H1 (cell line): Measurements from ENCODE around the gene GPD1. TPM values are rescaled to one million over a fixed set of nuclear protein-coding genes. Genes with fewer than 3 reads are reported as not detected.

Experiments
- CTCF ChIA-PET: fragments of 300-600 bp; sonication (Branson Sonifier 250); formaldehyde crosslinking; loops from one replicate; lab custom pipeline; 2021; ENCODE audit not compliant: partially characterized antibody; lab: Charles Lee
- POLR2A ChIA-PET: fragments of 300-600 bp; sonication (Branson Sonifier 250); formaldehyde crosslinking; loops from one replicate; lab custom pipeline; 2021; ENCODE audit warnings: inconsistent platforms; ENCODE audit not compliant: partially characterized antibody; lab: Charles Lee
- DNase-seq, 2 experiments: peaks; one replicate each; pipeline versions ENCODE4 v3.0.0 to v3.0.0-alpha.2; 2010 to 2022; ENCODE audit warnings: low spot score in 2 of 2, low read depth in 1 of 2, mixed read lengths in 1 of 2
- FAIRE-seq: peaks from 2 replicates; lab custom pipeline; 2011; peaks lifted over from hg19 to GRCh38; lab: Jason Lieb, UNC
- H2AFZ ChIP-seq: 2 replicates; pipeline ENCODE4 v1.8.1; 2012; ENCODE audit warnings: low read length, inconsistent platforms
- H2AK5ac ChIP-seq: 2 replicates; pipeline ENCODE4 v1.6.1; 2013; ENCODE audit warnings: low read depth, low read length
- H2BK120ac ChIP-seq: replicated peaks from 2 replicates; pipeline ENCODE3; 2013; ENCODE audit warnings: low read depth, low read length, inconsistent platforms
- H2BK12ac ChIP-seq: 2 replicates; pipeline ENCODE4 v1.6.1; 2013; ENCODE audit warnings: low read depth, low read length
- H2BK15ac ChIP-seq: 2 replicates; pipeline ENCODE4 v1.6.1; 2013; ENCODE audit warnings: low read length
- H2BK20ac ChIP-seq: 2 replicates; pipeline ENCODE4 v1.6.1; 2013; ENCODE audit warnings: low read length
- H2BK5ac ChIP-seq: 2 replicates; pipeline ENCODE4 v1.6.1; 2013; ENCODE audit warnings: low read depth, low read length
- H3K14ac ChIP-seq: 2 replicates; pipeline ENCODE4 v1.6.1; 2013; ENCODE audit warnings: inconsistent platforms; ENCODE audit not compliant: insufficient read length
- H3K18ac ChIP-seq: 2 replicates; pipeline ENCODE4 v1.6.1; 2013; ENCODE audit warnings: low read length; ENCODE audit errors: extremely low read depth
- H3K23ac ChIP-seq: 2 replicates; pipeline ENCODE4 v1.6.1; 2013; ENCODE audit warnings: inconsistent platforms; ENCODE audit not compliant: insufficient read length
- H3K23me2 ChIP-seq: 2 replicates; pipeline ENCODE4 v1.6.1; 2013; ENCODE audit warnings: low read depth, low read length
- H3K27ac ChIP-seq: 2 replicates; pipeline ENCODE4 v1.6.1; 2011; ENCODE audit warnings: low read depth, low read length, inconsistent platforms
- H3K27me3 ChIP-seq, 4 experiments: replicated peaks in 1 of 4; 1 replicate in 1 of 4; 2 replicates in 3 of 4; pipeline versions ENCODE4 v1.6.1 to v1.8.1; 2011 to 2013; ENCODE audit warnings: low read length in 3 of 4, mild to moderate bottlenecking in 3 of 4, inconsistent platforms in 2 of 4, mixed read lengths in 2 of 4, moderate library complexity in 1 of 4; ENCODE audit not compliant: control insufficient read depth in 3 of 4, insufficient read depth in 3 of 4; ENCODE audit errors: extremely low read depth in 1 of 4
- H3K36me3 ChIP-seq, 4 experiments: 2 replicates each; pipeline versions ENCODE4 v1.6.1 to v1.8.1; 2011 to 2013; ENCODE audit warnings: mild to moderate bottlenecking in 4 of 4, low read length in 3 of 4, moderate library complexity in 2 of 4, control low read depth in 1 of 4, inconsistent platforms in 1 of 4; ENCODE audit not compliant: insufficient read depth in 4 of 4, control insufficient read depth in 2 of 4
- H3K4ac ChIP-seq: replicated peaks from 2 replicates; pipeline ENCODE3; 2013; ENCODE audit warnings: low read length, low read depth, mixed read lengths, inconsistent platforms; ENCODE audit not compliant: insufficient read length
- H3K4me1 ChIP-seq, 4 experiments: replicated peaks in 1 of 4; 1 replicate in 1 of 4; 2 replicates in 3 of 4; pipeline versions ENCODE4 v1.6.1 to v1.8.1; 2011 to 2013; ENCODE audit warnings: low read length in 3 of 4, inconsistent platforms in 2 of 4, mixed read lengths in 1 of 4; ENCODE audit not compliant: insufficient read depth in 4 of 4, control insufficient read depth in 3 of 4
- H3K4me2 ChIP-seq, 2 experiments: 2 replicates each; pipeline versions ENCODE4 v1.6.1 to v1.8.1; 2011 to 2013; ENCODE audit warnings: low read depth in 2 of 2, low read length in 2 of 2, control low read depth in 1 of 2, inconsistent platforms in 1 of 2, mild to moderate bottlenecking in 1 of 2; ENCODE audit not compliant: insufficient read depth in 1 of 2
- H3K4me3 ChIP-seq, 4 experiments: fragments of 200-600, 300-600 bp in 1 of 4; sonication (generic), shearing (Covaris generic), sonication (Bioruptor Twin) in 1 of 4; 2 replicates each; pipeline versions ENCODE4 v1.5.1 to v1.8.1; 2011 to 2016; ENCODE audit warnings: low read length in 4 of 4, low read depth in 3 of 4, control low read depth in 2 of 4, inconsistent platforms in 2 of 4, mild to moderate bottlenecking in 2 of 4, mixed read lengths in 1 of 4, moderate library complexity in 1 of 4; ENCODE audit not compliant: insufficient read depth in 2 of 4; ENCODE audit errors: extremely low read depth in 1 of 4
- H3K56ac ChIP-seq: replicated peaks from 2 replicates; pipeline ENCODE3; 2013; ENCODE audit warnings: low read depth, mild to moderate bottlenecking, mixed read lengths, low read length, inconsistent platforms; ENCODE audit not compliant: insufficient read length
- H3K79me1 ChIP-seq: 2 replicates; pipeline ENCODE4 v1.6.1; 2013; ENCODE audit warnings: low read depth, low read length, control low read depth
- H3K79me2 ChIP-seq, 2 experiments: 2 replicates each; pipeline versions ENCODE4 v1.6.1 to v1.8.1; 2012 to 2013; ENCODE audit warnings: low read length in 2 of 2, mild to moderate bottlenecking in 2 of 2, inconsistent platforms in 1 of 2; ENCODE audit not compliant: insufficient read depth in 2 of 2, control insufficient read depth in 1 of 2
- H3K9ac ChIP-seq, 4 experiments: replicated peaks in 1 of 4; 1 replicate in 1 of 4; 2 replicates in 3 of 4; pipeline versions ENCODE4 v1.6.1 to v1.8.1; 2011 to 2013; ENCODE audit warnings: low read depth in 3 of 4, low read length in 3 of 4, control low read depth in 2 of 4, mild to moderate bottlenecking in 2 of 4, moderate library complexity in 2 of 4, inconsistent platforms in 1 of 4; ENCODE audit errors: extremely low read depth in 1 of 4
- H3K9me3 ChIP-seq, 2 experiments: 2 replicates each; pipeline versions ENCODE4 v1.6.1 to v1.8.1; 2012 to 2013; ENCODE audit warnings: mild to moderate bottlenecking in 2 of 2, moderate library complexity in 2 of 2, control low read depth in 1 of 2, inconsistent platforms in 1 of 2, low read depth in 1 of 2, low read length in 1 of 2, mixed read lengths in 1 of 2; ENCODE audit not compliant: insufficient read depth in 2 of 2
- H4K20me1 ChIP-seq, 2 experiments: replicated peaks in 1 of 2; 2 replicates each; pipeline versions ENCODE3 to v1.8.1; 2011 to 2013; ENCODE audit warnings: inconsistent platforms in 2 of 2, low read length in 2 of 2, mild to moderate bottlenecking in 1 of 2; ENCODE audit not compliant: insufficient read depth in 2 of 2, control insufficient read depth in 1 of 2
- H4K5ac ChIP-seq: 2 replicates; pipeline ENCODE4 v1.6.1; 2013; ENCODE audit warnings: low read length, low read depth, mixed read lengths, inconsistent platforms; ENCODE audit not compliant: insufficient read length
- H4K8ac ChIP-seq: 2 replicates; pipeline ENCODE4 v1.8.0; 2013; ENCODE audit warnings: mild to moderate bottlenecking, moderate library complexity, low read length, inconsistent platforms; ENCODE audit not compliant: insufficient read depth; ENCODE audit errors: extremely low read depth
- H4K91ac ChIP-seq: replicated peaks from 2 replicates; pipeline ENCODE3; 2013; ENCODE audit warnings: low read length, mixed read lengths, inconsistent platforms; ENCODE audit not compliant: insufficient read length
- ASH2L ChIP-seq: fragments of 200-600, 300-600 bp; sonication (generic); IDR thresholded peaks from one replicate; pipeline ENCODE4 v1.7.1; 2017; ENCODE audit warnings: low read length
- KDM1A ChIP-seq: fragments of 200-600, 300-600 bp; sonication (generic); IDR thresholded peaks from 2 replicates; pipeline ENCODE4 v1.7.1; 2016; ENCODE audit warnings: mild to moderate bottlenecking, low read length, borderline replicate concordance
- SP4 ChIP-seq: IDR thresholded peaks from 2 replicates; pipeline ENCODE4 v1.6.1; 2012; ENCODE audit warnings: low read length, inconsistent platforms
- WGBS, 2 experiments: shearing (Covaris generic) in 1 of 2; methylation state at CpG; one replicate each; pipeline versions ENCODE4 v1.1.6 to v1.1.7; 2013 to 2015; ENCODE audit warnings: low lambda C conversion rate in 2 of 2, mixed read lengths in 2 of 2, inconsistent platforms in 1 of 2, low coverage in 1 of 2, missing lambda C conversion rate in 1 of 2; ENCODE audit not compliant: insufficient replicate concordance in 2 of 2, insufficient coverage in 1 of 2, insufficient read length in 1 of 2; ENCODE audit errors: extremely low coverage in 1 of 2, missing lambda C conversion rate in 1 of 2; 5-methylcytosine and 5-hydroxymethylcytosine counted together
- polyA plus RNA-seq, 7 experiments: library from polyadenylated mRNA; depleted of rRNA in 3 of 7; stranded (reverse) in 5 of 7; unstranded in 2 of 7; fragments of >200 nt in 5 of 7; fragments of 200-250 nt in 2 of 7; gene quantifications; 1 replicate in 5 of 7; 2 replicates in 1 of 7; 4 replicates in 1 of 7; pipeline versions ENCODE4 v1.2.1 to v1.2.3, GENCODE V29; 2011 to 2013; ENCODE audit warnings: missing spikeins in 2 of 7, mixed read lengths in 2 of 7
- total RNA-seq: library from RNA; stranded (reverse); fragmentation: NEBNext Ultra II Directional; extraction: Animal tissue kit (Norgen Biotek cat#: 25700); gene quantifications from 2 replicates; pipeline ENCODE4 v1.2.1, GENCODE V29; 2021

Gene GPD1
- total and polyA plus RNA-seq, 2 of the 8 experiments (the other 6 are each of a cell fraction or from before 2014, with no cell fraction given), result 0.45 to 0.74 TPM

DNA sequence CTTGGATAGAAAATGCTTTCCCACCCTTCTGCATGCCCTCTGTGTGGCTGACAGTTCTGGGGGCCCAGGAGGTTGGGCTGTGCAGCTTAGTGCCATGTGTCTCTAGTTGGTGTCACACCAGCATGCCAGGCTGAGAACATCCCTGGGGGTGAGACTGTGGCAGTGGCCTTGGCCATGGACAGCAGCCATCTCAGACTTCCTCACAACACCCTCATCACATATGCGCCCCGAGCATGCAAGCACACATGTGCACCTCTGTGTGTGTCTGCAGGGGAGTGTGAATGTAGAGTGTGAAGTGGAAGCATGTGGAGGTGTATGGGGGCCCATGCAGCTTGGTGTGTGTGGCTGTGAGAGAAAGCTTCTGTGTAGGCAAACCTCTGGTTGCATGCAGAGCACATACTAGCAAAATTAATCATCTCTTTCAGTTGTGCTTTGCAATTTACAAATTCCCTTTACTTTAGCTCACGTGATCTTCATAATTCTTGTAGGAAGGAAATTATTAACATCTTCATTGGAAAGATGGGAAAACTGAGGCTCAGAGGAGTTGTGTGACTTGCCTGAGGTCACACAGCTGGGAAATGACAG lies 38.0 kb upstream of the GPD1 start:
- no peak overlapping the region for H4K91ac ChIP-seq
- H3K9ac ChIP-seq, result no peak overlapping the region; a peak in 1 of 7 replicates
- no peaks in the 10 kb centered on the region for H3K79me1 ChIP-seq
- no peak overlapping the region for H2BK15ac ChIP-seq
- no peaks in the 10 kb centered on the region for H3K36me3 ChIP-seq
- DNase-seq (no peak), FAIRE-seq (no peak)
- H3K9me3 ChIP-seq, result no peaks in the 10 kb centered on the region
- H4K20me1 ChIP-seq, result no peaks in the 10 kb centered on the region
- H3K4me2 ChIP-seq, result 0 out of 4 replicates have a peak overlapping the region, but pooled peaks of 1 of the 2 experiments have one; percentile 10
- no peak overlapping the region for H3K18ac ChIP-seq
- no peak overlapping the region for H3K23ac ChIP-seq
- no peaks in the 10 kb centered on the region; the same call in 1 of the 2 replicates for H3K23me2 ChIP-seq
- CTCF ChIA-PET, result interaction anchor here (0.6 to 22.8 kb wide), 12 partner anchors 5 to 401 kb away, joined by 3 to 420 read pairs (median 5); partner anchors contain the start of genes AQP6, ASIC1 and SMARCD1
- H4K8ac ChIP-seq, result no peak overlapping the region
- peaks cover 0 to 5% (median 0%) of the 10 kb centered on the region in 4 experiments; a peak in 2 of 7 replicates for H3K4me1 ChIP-seq
- H2BK20ac ChIP-seq, result no peak overlapping the region
- H2AK5ac ChIP-seq, result no peak overlapping the region
- H3K56ac ChIP-seq, result no peak overlapping the region
- H2BK5ac ChIP-seq, result no peak overlapping the region
- no peak overlapping the region for H3K4me3 ChIP-seq
- POLR2A ChIA-PET, result interaction anchor here (0.9 to 1.9 kb wide), 5 partner anchors 8 to 99 kb away, joined by 3 to 6 read pairs (median 5); partner anchors contain the start of gene SMARCD1
- H3K14ac ChIP-seq, result no peak overlapping the region
- 86% methylated on average over 3 of the region's 3 CpGs; no CpG with 5 or more reads in 1 of the 2 experiments for WGBS, 2 experiments
- no peak overlapping the region for H3K27ac ChIP-seq
- peak overlapping the region; percentile 1; the same call in 1 of the 2 replicates for H2BK12ac ChIP-seq
- H3K27me3 ChIP-seq, result peaks cover 0 to 9% (median 2%) of the 10 kb centered on the region in 4 experiments; a peak in 4 of 7 replicates
- H2AFZ ChIP-seq, result no peak overlapping the region
- TF ChIP-seq SP4, result no peak
- TF ChIP-seq ASH2L, result peak; percentile 25
- TF ChIP-seq KDM1A, result peak; percentile 28; the same call in 1 of the 2 replicates
- H3K4ac ChIP-seq, result no peak overlapping the region
- no peak overlapping the region for H2BK120ac ChIP-seq
- no peak overlapping the region for H4K5ac ChIP-seq
- H3K79me2 ChIP-seq, result no peaks in the 10 kb centered on the region
